Astrocyte (in vitro differentiated cells and primary cell): ENCODE measurements around the gene INCENP. TPM values are rescaled to one million over a fixed set of nuclear protein-coding genes. Genes with fewer than 3 reads are reported as not detected.

Experiments
- DNase-seq: peaks from one replicate; pipeline ENCODE4 v3.0.0-alpha.2; 2010; ENCODE audit warnings: low read depth
- FAIRE-seq: peaks from 2 replicates; lab custom pipeline; 2011; peaks lifted over from hg19 to GRCh38; lab: Jason Lieb, UNC
- H2AFZ ChIP-seq: 2 replicates; pipeline ENCODE4 v1.6.0; 2012; ENCODE audit warnings: low read depth, low read length, inconsistent platforms
- H3K27ac ChIP-seq: 2 replicates; pipeline ENCODE4 v1.5.1; 2011; ENCODE audit warnings: low read depth, low read length, inconsistent platforms
- H3K27me3 ChIP-seq: 2 replicates; pipeline ENCODE4 v1.6.0; 2011; ENCODE audit warnings: low read length, inconsistent platforms; ENCODE audit not compliant: insufficient read depth
- H3K36me3 ChIP-seq: 2 replicates; pipeline ENCODE4 v1.5.1; 2011; ENCODE audit warnings: low read length, inconsistent platforms; ENCODE audit not compliant: insufficient read depth
- H3K4me1 ChIP-seq: 2 replicates; pipeline ENCODE4 v1.5.1; 2011; ENCODE audit warnings: low read length, inconsistent platforms; ENCODE audit not compliant: insufficient read depth
- H3K4me2 ChIP-seq: 2 replicates; pipeline ENCODE4 v1.6.0; 2012; ENCODE audit warnings: low read length, inconsistent platforms
- H3K4me3 ChIP-seq: 2 replicates; pipeline ENCODE4 v1.5.1; 2011; ENCODE audit warnings: low read depth, mild to moderate bottlenecking, low read length, inconsistent platforms; ENCODE audit not compliant: insufficient read depth
- H3K79me2 ChIP-seq: 2 replicates; pipeline ENCODE4 v1.6.0; 2012; ENCODE audit warnings: mild to moderate bottlenecking, low read length, inconsistent platforms; ENCODE audit not compliant: insufficient read depth
- H3K9ac ChIP-seq: 2 replicates; pipeline ENCODE4 v1.6.0; 2012; ENCODE audit warnings: mild to moderate bottlenecking, low read length, inconsistent platforms
- H3K9me3 ChIP-seq: 2 replicates; pipeline ENCODE4 v1.5.1; 2012; ENCODE audit warnings: low read depth, mild to moderate bottlenecking, low read length, inconsistent platforms; ENCODE audit not compliant: insufficient read depth
- H4K20me1 ChIP-seq: 2 replicates; pipeline ENCODE4 v1.6.0; 2012; ENCODE audit warnings: low read length, inconsistent platforms; ENCODE audit not compliant: insufficient read depth
- H3K27ac Mint-ChIP-seq: one replicate; pipeline ENCODE4 v1.8.0; 2021; ENCODE audit warnings: mild to moderate bottlenecking, mixed read lengths; ENCODE audit not compliant: unreplicated experiment
- H3K27me3 Mint-ChIP-seq: one replicate; pipeline ENCODE4 v1.8.0; 2021; ENCODE audit warnings: low read depth, mixed read lengths; ENCODE audit not compliant: unreplicated experiment
- H3K36me3 Mint-ChIP-seq: one replicate; pipeline ENCODE4 v1.8.0; 2021; ENCODE audit warnings: low read depth, mixed read lengths; ENCODE audit not compliant: unreplicated experiment
- H3K4me1 Mint-ChIP-seq: one replicate; pipeline ENCODE4 v1.8.0; 2021; ENCODE audit warnings: low read depth, mixed read lengths; ENCODE audit not compliant: unreplicated experiment
- H3K4me3 Mint-ChIP-seq: one replicate; pipeline ENCODE4 v1.8.0; 2021; ENCODE audit warnings: mild to moderate bottlenecking, moderate library complexity, mixed read lengths; ENCODE audit not compliant: unreplicated experiment
- H3K9me3 Mint-ChIP-seq: one replicate; pipeline ENCODE4 v1.8.0; 2021; ENCODE audit warnings: mild to moderate bottlenecking, mixed read lengths; ENCODE audit not compliant: unreplicated experiment
- CTCF ChIP-seq: IDR thresholded peaks from 2 replicates; pipeline ENCODE4 v1.5.1; 2011; ENCODE audit warnings: low read depth, mild to moderate bottlenecking, inconsistent platforms, low read length, moderate library complexity; ENCODE audit not compliant: insufficient read depth
- EZH2 ChIP-seq: IDR thresholded peaks from 2 replicates; pipeline ENCODE4 v1.6.1; 2012; ENCODE audit warnings: mild to moderate bottlenecking, low read length, inconsistent platforms; ENCODE audit not compliant: insufficient read depth
- total RNA-seq: library from RNA; stranded (reverse); gene quantifications from 2 replicates; pipeline ENCODE4 v1.2.1, GENCODE V29; 2021

Gene INCENP
- total RNA-seq, 1 donor from 2014 or later = 17.7 TPM

GRCh38 chr11:62120431-62120830 lies 3.4 kb upstream of the INCENP start:
- Histone ChIP-seq H3K9ac (no peak overlapping the region), H3K9me3 (no peaks in the 10 kb centered on the region), H3K27me3 (no peaks in the 10 kb centered on the region), H3K4me3 (no peak overlapping the region), H3K4me2 (no peak overlapping the region), H3K36me3 (no peaks in the 10 kb centered on the region), H3K79me2 (peaks cover 16% of the 10 kb centered on the region), H2AFZ (no peak overlapping the region), H3K27ac (no peak overlapping the region), H3K4me1 (peaks cover 15% of the 10 kb centered on the region), H4K20me1 (peaks cover 3% of the 10 kb centered on the region)
- DNase-seq = no peak
- no peak overlapping the region for H3K4me3 Mint-ChIP-seq
- TF ChIP-seq CTCF (no peak), EZH2 (no peak)
- peaks cover 2% of the 10 kb centered on the region for H3K27me3 Mint-ChIP-seq
- H3K27ac Mint-ChIP-seq = no peak overlapping the region
- no peaks in the 10 kb centered on the region for H3K36me3 Mint-ChIP-seq
- FAIRE-seq = no peak
- peaks cover 10% of the 10 kb centered on the region for H3K4me1 Mint-ChIP-seq
- H3K9me3 Mint-ChIP-seq = peaks cover 9% of the 10 kb centered on the region

GRCh38 chr11:62122076-62122475 lies 1.7 kb upstream of the INCENP start:
- Mint-ChIP-seq H3K4me3 (no peak overlapping the region), H3K27me3 (no peaks in the 10 kb centered on the region), H3K36me3 (no peaks in the 10 kb centered on the region), H3K4me1 (peaks cover 16% of the 10 kb centered on the region), H3K27ac (no peak overlapping the region), H3K9me3 (peaks cover 6% of the 10 kb centered on the region)
- H3K4me2 ChIP-seq = no peak overlapping the region
- H3K79me2 ChIP-seq = peaks cover 33% of the 10 kb centered on the region
- peak overlapping the region; percentile 23 for H2AFZ ChIP-seq
- H3K36me3 ChIP-seq = no peaks in the 10 kb centered on the region
- H3K4me3 ChIP-seq = no peak overlapping the region
- H3K9ac ChIP-seq = no peak overlapping the region
- TF ChIP-seq EZH2 (no peak), CTCF (peak; percentile 13)
- no peaks in the 10 kb centered on the region for H3K9me3 ChIP-seq
- no peak overlapping the region for H3K27ac ChIP-seq
- H4K20me1 ChIP-seq = peaks cover 13% of the 10 kb centered on the region
- FAIRE-seq = no peak
- H3K4me1 ChIP-seq = peaks cover 18% of the 10 kb centered on the region
- H3K27me3 ChIP-seq = no peaks in the 10 kb centered on the region
- no peak for DNase-seq

- Histone ChIP-seq H3K27me3 (no peaks in the 10 kb centered on the region), H3K79me2 (peaks cover 57% of the 10 kb centered on the region), H3K36me3 (peaks cover 2% of the 10 kb centered on the region), H2AFZ (peak overlapping the region; percentile 95), H3K9me3 (no peaks in the 10 kb centered on the region), H3K27ac (peak overlapping the region; percentile 89), H4K20me1 (peaks cover 35% of the 10 kb centered on the region), H3K4me2 (peak overlapping the region; percentile 96), H3K4me3 (peak overlapping the region; percentile 98), H3K9ac (peak overlapping the region; percentile 96), H3K4me1 (peaks cover 18% of the 10 kb centered on the region)
- Mint-ChIP-seq H3K27ac (peak overlapping the region; percentile 80), H3K9me3 (no peaks in the 10 kb centered on the region), H3K4me1 (peaks cover 19% of the 10 kb centered on the region), H3K27me3 (no peaks in the 10 kb centered on the region), H3K36me3 (no peaks in the 10 kb centered on the region), H3K4me3 (peak overlapping the region; percentile 98)
- DNase-seq (peak; percentile 37), FAIRE-seq (no peak)
- TF ChIP-seq CTCF (no peak), EZH2 (no peak)
Measured at GRCh38 chr11:62124186-62125113, 639 bp downstream of the INCENP start.
